ENCODE data around the gene NDE1.
A peak's percentile ranks its signal among the peaks of the same experiment; 100 is the strongest.

The NDE1 gene

GRCh38 chr16:15694499-15694898, 44.5 kb downstream of the NDE1 start:
- no peaks in the 10 kb centered on the region for H3K27me3 Mint-ChIP-seq (ENCODE audit: low read depth, poor library complexity)
- DNase-seq: no peak
- H3K4me1 Mint-ChIP-seq: no peaks in the 10 kb centered on the region
- no peak for TF ChIP-seq CTCF (IDR thresholded peaks at IDR 0.05)
- peaks cover 47% of the 10 kb centered on the region for H3K36me3 Mint-ChIP-seq (ENCODE audit: low read depth)
- no peaks in the 10 kb centered on the region for H3K9me3 Mint-ChIP-seq
- H3K27ac Mint-ChIP-seq: no peak overlapping the region
- no peak overlapping the region for H3K4me3 Mint-ChIP-seq

GRCh38 chr16:15699819-15700218, 49.8 kb downstream of the NDE1 start:
- H3K9me3 Mint-ChIP-seq: no peaks in the 10 kb centered on the region
- TF ChIP-seq CTCF (IDR thresholded peaks at IDR 0.05): no peak
- no peak for DNase-seq
- H3K27me3 Mint-ChIP-seq (ENCODE audit: low read depth, poor library complexity): no peaks in the 10 kb centered on the region
- peaks cover 32% of the 10 kb centered on the region for H3K36me3 Mint-ChIP-seq (ENCODE audit: low read depth)
- peak overlapping the region; percentile 28 for H3K27ac Mint-ChIP-seq
- no peak overlapping the region for H3K4me3 Mint-ChIP-seq
- H3K4me1 Mint-ChIP-seq: peaks cover 37% of the 10 kb centered on the region

GRCh38 chr16:15701367-15701766, 51.3 kb downstream of the NDE1 start:
- peak overlapping the region; percentile 88 for H3K27ac Mint-ChIP-seq
- peaks cover 29% of the 10 kb centered on the region for H3K36me3 Mint-ChIP-seq (ENCODE audit: low read depth)
- H3K4me3 Mint-ChIP-seq: no peak overlapping the region
- H3K9me3 Mint-ChIP-seq: no peaks in the 10 kb centered on the region
- no peaks in the 10 kb centered on the region for H3K27me3 Mint-ChIP-seq (ENCODE audit: low read depth, poor library complexity)
- peaks cover 37% of the 10 kb centered on the region for H3K4me1 Mint-ChIP-seq
- DNase-seq: no peak
- TF ChIP-seq CTCF (IDR thresholded peaks at IDR 0.05): no peak

- no peak for DNase-seq
- Mint-ChIP-seq H3K36me3 (ENCODE audit: low read depth) (peaks cover 20% of the 10 kb centered on the region), H3K4me3 (no peak overlapping the region), H3K27me3 (ENCODE audit: low read depth, poor library complexity) (no peaks in the 10 kb centered on the region), H3K9me3 (no peaks in the 10 kb centered on the region), H3K4me1 (peaks cover 37% of the 10 kb centered on the region), H3K27ac (peak overlapping the region; percentile 92)
- TF ChIP-seq CTCF (IDR thresholded peaks at IDR 0.05): no peak
Measured at GRCh38 chr16:15701975-15702970, 52.2 kb downstream of the NDE1 start.

- no peak for DNase-seq
- no peaks in the 10 kb centered on the region for H3K9me3 Mint-ChIP-seq
- H3K36me3 Mint-ChIP-seq (ENCODE audit: low read depth): peaks cover 19% of the 10 kb centered on the region
- H3K4me1 Mint-ChIP-seq: peaks cover 37% of the 10 kb centered on the region
- no peaks in the 10 kb centered on the region for H3K27me3 Mint-ChIP-seq (ENCODE audit: low read depth, poor library complexity)
- no peak overlapping the region for H3K4me3 Mint-ChIP-seq
- TF ChIP-seq CTCF (IDR thresholded peaks at IDR 0.05): no peak
- H3K27ac Mint-ChIP-seq: peak overlapping the region; percentile 92
Measured at GRCh38 chr16:15703029-15703736, 53.1 kb downstream of the NDE1 start.
